ENCODE measurements around the gene MBD3L1.

The MBD3L1 gene

GRCh38 chr19:8832132-8833021 lies at the start of gene MBD3L1, which contains the start of gene ZNF558:
TSS of gene MBD3L1 (plus strand) at chr19:8832377. CDS start at chr19:8842679, 10,302 bp downstream.
TSS of gene ZNF558 (minus strand) at chr19:8832304. CDS start at chr19:8822659, 9,645 bp downstream.
- peak; percentile 96 for DNase-seq (ENCODE audit: low read depth)

GRCh38 chr19:8794823-8795222 lies 37.4 kb upstream of the MBD3L1 start:
- no peak for DNase-seq (ENCODE audit: low read depth)

- no peak for DNase-seq (ENCODE audit: low read depth)
Measured at GRCh38 chr19:8806661-8807060, 25.5 kb upstream of the MBD3L1 start.

GRCh38 chr19:8811315-8812172 lies 20.6 kb upstream of the MBD3L1 start:
- no peak for DNase-seq (ENCODE audit: low read depth)

DNA sequence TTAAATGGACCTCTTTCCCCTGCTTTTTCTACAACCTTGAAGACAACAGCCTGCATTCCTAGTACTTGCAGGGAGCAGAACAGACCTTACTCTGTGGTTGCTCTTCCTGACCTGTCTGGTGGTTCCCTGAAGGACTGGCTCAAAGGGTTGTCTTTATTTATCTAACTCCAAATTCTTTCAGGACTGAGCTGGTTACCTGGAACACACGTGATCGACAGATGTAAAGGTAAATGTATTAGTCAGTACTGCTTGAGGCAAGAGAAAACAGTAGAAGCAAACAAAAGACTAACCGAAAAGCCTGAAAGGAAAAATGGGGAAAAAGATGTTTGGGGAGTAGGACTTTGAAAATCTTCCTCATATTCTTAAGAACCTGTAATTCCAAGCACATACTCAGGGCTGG lies 18.0 kb upstream of the MBD3L1 start:
- no peak for DNase-seq (ENCODE audit: low read depth)

DNA sequence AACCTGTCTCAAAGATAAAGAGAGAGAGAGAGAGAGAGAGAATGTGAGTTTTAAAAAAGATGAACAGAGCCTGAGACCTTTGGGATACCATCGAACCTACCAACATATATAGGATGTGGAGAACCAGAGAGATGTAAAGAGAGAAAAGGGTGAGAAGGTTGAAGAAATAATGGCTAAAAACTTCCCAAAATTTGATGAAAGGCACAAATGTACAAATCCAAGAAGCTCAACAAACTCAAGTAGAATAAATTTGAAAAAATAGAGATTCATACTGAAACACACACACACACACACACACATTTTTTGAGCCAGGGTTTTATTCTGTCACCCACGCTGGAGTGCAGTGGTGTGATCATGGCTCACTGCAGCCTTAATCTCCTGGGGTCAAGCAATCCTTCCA lies 16.4 kb upstream of the MBD3L1 start:
- DNase-seq (ENCODE audit: low read depth): no peak

DNA sequence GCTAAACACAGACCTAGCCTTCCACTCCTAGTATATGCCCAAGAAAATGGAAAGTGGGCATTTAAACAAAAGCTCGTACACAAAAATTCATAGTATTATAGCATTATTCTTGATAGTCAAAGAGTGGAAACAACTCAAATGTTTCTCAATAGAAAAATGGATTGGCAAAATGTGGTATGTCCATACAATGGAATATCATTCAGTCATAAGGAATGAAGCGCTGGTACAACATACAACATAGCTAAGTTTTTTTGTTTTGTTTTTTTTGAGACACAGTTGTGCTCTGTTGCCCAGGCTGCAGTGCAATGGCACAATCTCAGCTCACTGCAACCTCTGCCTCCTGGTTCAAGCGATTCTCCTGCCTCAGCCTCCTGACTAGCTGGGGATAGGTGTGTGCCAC lies 11.9 kb upstream of the MBD3L1 start:
- no peak for DNase-seq (ENCODE audit: low read depth)

DNA sequence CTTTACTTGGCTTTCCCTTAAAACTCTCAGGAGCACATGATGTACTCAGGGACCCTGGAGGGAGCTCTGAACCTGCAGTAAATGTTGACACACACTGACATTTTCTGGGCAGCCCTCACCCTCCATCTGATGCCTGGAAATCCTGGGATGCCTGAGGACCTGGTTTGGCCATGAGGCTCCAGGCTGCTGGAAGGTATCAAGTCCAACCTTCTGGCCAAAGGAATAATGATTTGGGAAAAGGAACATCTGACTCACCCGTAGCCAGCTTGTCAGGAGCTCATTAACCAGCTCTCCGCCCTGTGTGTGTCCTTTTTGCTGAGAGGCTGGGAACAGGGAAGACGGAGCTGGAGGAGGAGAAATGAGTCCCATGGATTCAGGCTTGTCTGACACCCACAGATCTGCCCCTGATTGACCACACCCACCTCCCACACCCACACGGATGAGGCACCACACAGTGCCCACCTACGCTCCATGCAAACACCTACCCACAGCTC lies 10.4 kb upstream of the MBD3L1 start:
- DNase-seq (ENCODE audit: low read depth): no peak

GRCh38 chr19:8826371-8826770 lies 5.8 kb upstream of the MBD3L1 start:
- DNase-seq (ENCODE audit: low read depth): no peak

GRCh38 chr19:8827277-8827676 lies 4.9 kb upstream of the MBD3L1 start:
- DNase-seq (ENCODE audit: low read depth): no peak

DNA sequence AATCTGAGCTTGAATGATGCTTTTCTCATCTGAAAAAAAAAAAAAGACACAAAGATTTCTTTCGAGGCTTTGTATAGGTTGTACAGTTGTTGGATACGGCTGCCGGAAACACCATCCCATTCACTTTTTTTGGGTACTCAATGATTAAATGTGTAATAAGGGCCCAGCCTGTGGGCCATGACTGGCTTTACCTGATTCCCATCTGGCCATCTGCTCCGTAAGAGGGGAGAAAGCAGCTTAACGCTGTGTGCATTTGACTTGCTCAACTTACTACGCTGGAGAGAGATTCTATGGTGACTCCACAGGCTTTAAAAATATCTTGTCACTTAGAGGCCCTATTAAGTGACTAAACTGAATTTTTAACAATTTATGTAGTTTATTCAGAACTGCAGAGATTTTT lies 804 bp upstream of the MBD3L1 start:
- DNase-seq (ENCODE audit: low read depth): no peak

DNA sequence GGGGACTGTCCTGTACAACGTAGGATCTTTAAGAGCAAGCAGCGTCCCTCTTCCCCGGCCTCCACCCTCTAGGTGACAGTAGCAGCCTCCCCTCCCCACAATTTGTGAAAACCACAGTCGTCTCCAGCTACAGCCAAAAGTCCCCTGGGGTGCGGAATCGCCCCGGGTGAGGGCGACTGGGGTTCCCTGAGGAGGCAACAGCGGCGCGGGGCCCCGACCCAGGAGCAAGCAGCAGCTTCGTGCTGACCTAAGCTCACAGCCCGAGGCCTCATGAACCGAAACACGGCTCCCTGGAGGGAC lies 395 bp upstream of the MBD3L1 start:
- no peak for DNase-seq (ENCODE audit: low read depth)

GRCh38 chr19:8835446-8835845 lies 3.3 kb downstream of the MBD3L1 start:
- DNase-seq (ENCODE audit: low read depth): no peak

GRCh38 chr19:8835877-8836276 lies 3.7 kb downstream of the MBD3L1 start:
- DNase-seq (ENCODE audit: low read depth): no peak

- no peak for DNase-seq (ENCODE audit: low read depth)
Measured at GRCh38 chr19:8840708-8841107, 8.5 kb downstream of the MBD3L1 start.

DNA sequence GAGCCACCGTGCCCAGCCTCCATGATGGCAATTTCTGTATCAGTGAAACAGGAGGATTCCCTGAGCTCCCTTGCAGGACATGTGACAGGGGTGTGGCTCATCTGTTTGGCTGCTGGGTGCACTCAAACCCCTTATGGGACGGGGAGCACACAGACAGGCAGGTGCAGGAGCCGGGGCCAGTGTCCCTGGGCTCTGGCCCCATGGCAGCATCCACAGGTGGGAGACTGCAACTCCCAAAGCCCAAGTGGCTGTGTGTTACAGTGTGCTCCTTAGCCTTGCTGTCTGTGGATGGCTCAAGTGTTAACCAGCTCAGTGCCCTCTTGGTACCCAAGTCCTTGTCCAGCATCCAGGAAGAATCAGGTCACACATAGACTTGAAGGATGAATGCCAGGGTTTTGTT lies 14.6 kb downstream of the MBD3L1 start:
- DNase-seq (ENCODE audit: low read depth): no peak

- no peak for DNase-seq (ENCODE audit: low read depth)
Measured at GRCh38 chr19:8849232-8849631, 17.1 kb downstream of the MBD3L1 start.

DNA sequence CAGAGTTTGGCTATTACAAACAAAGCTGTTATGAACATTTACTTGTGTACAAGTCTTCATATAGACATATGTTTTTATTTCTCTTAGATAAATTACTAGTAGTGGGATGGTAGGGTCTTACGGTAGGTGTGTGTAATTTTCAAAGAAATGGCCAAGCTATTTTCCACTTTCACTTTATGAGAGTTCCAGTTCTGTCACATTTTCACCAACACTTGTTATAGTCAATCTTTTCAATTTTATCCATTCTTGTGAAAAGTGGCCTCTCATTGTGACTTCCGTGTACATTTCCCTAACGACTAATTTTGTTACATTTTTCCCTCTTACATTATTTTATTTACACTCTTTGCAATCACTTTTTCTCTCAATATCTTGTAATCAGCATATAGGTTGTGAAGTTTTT lies 18.3 kb downstream of the MBD3L1 start:
- DNase-seq (ENCODE audit: low read depth): no peak

DNA sequence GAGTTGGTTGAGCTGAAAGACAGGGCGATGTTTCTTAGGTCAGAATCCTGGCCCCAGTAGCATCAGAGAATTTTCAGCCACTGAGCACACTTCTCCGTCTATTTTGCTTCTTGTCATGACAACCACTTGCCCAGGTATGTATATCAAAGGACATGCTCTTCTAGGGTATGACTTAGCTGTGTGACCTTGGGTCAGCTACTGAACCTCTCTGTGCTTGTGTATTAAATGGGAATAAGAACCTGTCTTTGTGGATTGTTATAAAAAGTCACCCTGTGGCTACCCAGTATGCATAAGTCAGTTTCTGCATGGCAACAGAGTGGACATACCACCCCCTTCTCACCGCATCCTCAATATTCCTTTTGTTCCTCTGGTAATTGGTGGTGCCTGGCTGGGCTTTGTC lies 26.1 kb downstream of the MBD3L1 start:
- no peak for DNase-seq (ENCODE audit: low read depth)

DNA sequence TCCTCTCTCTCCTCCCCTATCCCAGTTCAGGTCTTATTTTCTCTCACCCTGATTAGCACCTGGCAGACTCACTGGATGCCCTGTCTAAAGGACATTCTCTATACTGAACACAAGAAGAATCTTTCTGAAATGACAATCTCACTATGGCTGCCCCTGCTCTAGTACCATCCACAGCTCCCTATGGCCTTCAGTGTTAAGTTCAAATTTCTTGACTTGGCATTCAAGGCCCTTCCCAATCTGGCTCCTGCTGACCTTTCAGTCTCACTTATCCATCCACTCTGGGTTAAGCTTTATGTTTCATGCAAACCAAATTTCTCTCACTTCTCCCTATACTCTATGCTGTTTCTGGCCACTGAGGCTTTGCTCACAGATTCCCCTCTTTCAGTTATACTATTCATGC lies 34.2 kb downstream of the MBD3L1 start:
- DNase-seq (ENCODE audit: low read depth): no peak

- no peak for DNase-seq (ENCODE audit: low read depth)
Measured at GRCh38 chr19:8877854-8878705, 45.9 kb downstream of the MBD3L1 start.

DNA sequence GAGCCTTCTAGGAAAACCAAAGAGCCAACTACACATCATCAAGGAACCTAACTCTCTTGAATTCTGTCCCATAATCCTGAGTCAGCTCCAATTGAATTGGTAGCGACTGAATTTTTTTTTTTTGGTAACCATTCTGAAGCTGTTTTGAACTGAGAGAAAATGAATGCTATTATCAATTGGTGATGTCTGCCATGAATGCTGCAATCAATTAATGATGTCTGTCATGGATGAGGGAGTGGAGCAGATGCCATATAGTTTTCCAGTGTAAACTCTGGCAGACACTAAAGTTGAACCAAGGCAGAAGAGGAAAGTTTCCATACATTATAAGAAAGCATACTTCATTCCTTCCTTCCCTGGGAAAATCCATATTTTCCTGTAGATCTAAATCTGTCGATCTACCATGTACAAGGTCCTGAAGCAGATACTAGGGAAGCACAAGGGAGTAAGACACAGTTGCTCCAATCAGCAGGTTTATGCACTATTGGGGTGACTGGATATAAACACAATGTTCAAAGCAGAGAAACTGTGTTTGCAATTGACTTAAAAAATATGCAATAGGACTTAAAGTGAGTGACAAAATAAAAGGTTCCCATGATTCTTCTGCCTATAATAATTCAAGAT lies 48.8 kb downstream of the MBD3L1 start:
- DNase-seq (ENCODE audit: low read depth): no peak
